HepG2 (cell line): ENCODE data around the gene PPP1R27. TPM values are rescaled to one million over a fixed set of nuclear protein-coding genes. Genes with fewer than 3 reads are reported as not detected.

ENCODE experiments used
- AGO2 ChIP-seq: fragments of 200-400 bp; formaldehyde crosslinking; optimal IDR thresholded peaks from 2 replicates; pipeline ENCODE3; 2017; ENCODE audit warnings: mild to moderate bottlenecking, low read depth, low read length, moderate library complexity
- CREB1 ChIP-seq, 2 experiments: fragments of 450-650 bp in 1 of 2; IDR thresholded peaks; 2 replicates each; pipeline ENCODE4 v1.6.1; 2016 to 2017; ENCODE audit warnings: control low read depth in 1 of 2, mild to moderate bottlenecking in 1 of 2, missing compliant biosample characterization in 1 of 2, missing genetic modification characterization in 1 of 2
- CREB3 ChIP-seq: sonication (generic); formaldehyde crosslinking; IDR thresholded peaks from 2 replicates; pipeline ENCODE4 v1.5.0; 2020; ENCODE audit warnings: missing genetic modification reagents
- E2F5 ChIP-seq: sonication (generic); formaldehyde crosslinking; conservative IDR thresholded peaks from 2 replicates; pipeline ENCODE4 v1.4.0; 2020; ENCODE audit warnings: missing genetic modification reagents
- KDM5A ChIP-seq: fragments of 200-600 bp; sonication (generic); IDR thresholded peaks from 2 replicates; pipeline ENCODE4 v1.7.0; 2018; ENCODE audit warnings: antibody characterized with exemption, mild to moderate bottlenecking, low read length, borderline replicate concordance
- MAX ChIP-seq: IDR thresholded peaks from 2 replicates; pipeline ENCODE4 v1.6.1; 2012; ENCODE audit warnings: inconsistent platforms
- PATZ1 ChIP-seq: sonication (generic); formaldehyde crosslinking; IDR thresholded peaks from 2 replicates; pipeline ENCODE4 v1.4.0; 2020; ENCODE audit warnings: missing genetic modification reagents
- RAD51 ChIP-seq: fragments of 450-650 bp; IDR thresholded peaks from 2 replicates; pipeline ENCODE4 v1.6.1; 2016; ENCODE audit warnings: borderline replicate concordance
- RBM39 ChIP-seq: fragments of 200-400 bp; formaldehyde crosslinking; IDR thresholded peaks from one replicate; pipeline ENCODE4 v1.6.1; 2018; ENCODE audit warnings: antibody characterized with exemption, mild to moderate bottlenecking, low read depth, low read length; ENCODE audit not compliant: poor library complexity, severe bottlenecking
- REXO4 ChIP-seq: sonication (generic); formaldehyde crosslinking; IDR thresholded peaks from 2 replicates; pipeline ENCODE4 v1.8.0; 2022; ENCODE audit warnings: missing genetic modification reagents, mild to moderate bottlenecking, borderline replicate concordance
- SMARCC2 ChIP-seq: fragments of 450-650 bp; IDR thresholded peaks from 2 replicates; pipeline ENCODE4 v1.6.1; 2017; ENCODE audit warnings: antibody characterized with exemption, mild to moderate bottlenecking
- SOX5 ChIP-seq: IDR thresholded peaks from 2 replicates; pipeline ENCODE4 v1.6.1; 2016; ENCODE audit warnings: borderline replicate concordance
- STAT5B ChIP-seq: sonication (generic); formaldehyde crosslinking; IDR thresholded peaks from 2 replicates; pipeline ENCODE4 v1.4.0; 2020; ENCODE audit warnings: missing genetic modification reagents
- TIGD3 ChIP-seq: sonication (generic); formaldehyde crosslinking; IDR thresholded peaks from 2 replicates; pipeline ENCODE4 v1.5.1; 2020; ENCODE audit warnings: mild to moderate bottlenecking, missing genetic modification reagents, borderline replicate concordance
- ZBTB26 ChIP-seq: IDR thresholded peaks from 2 replicates; pipeline ENCODE4 v1.6.1; 2016; ENCODE audit warnings: missing compliant biosample characterization, missing genetic modification reagents, borderline replicate concordance
- ZIK1 ChIP-seq: sonication (generic); formaldehyde crosslinking; IDR thresholded peaks from 2 replicates; pipeline ENCODE4 v1.5.0; 2020; ENCODE audit warnings: mild to moderate bottlenecking, low read depth, missing genetic modification reagents, borderline replicate concordance
- ZNF275 ChIP-seq: sonication (generic); formaldehyde crosslinking; IDR thresholded peaks from 2 replicates; pipeline ENCODE4 v1.8.0; 2022; ENCODE audit warnings: missing genetic modification reagents, mild to moderate bottlenecking, inconsistent platforms, borderline replicate concordance
- ZNF292 ChIP-seq: sonication (generic); formaldehyde crosslinking; IDR thresholded peaks from 2 replicates; pipeline ENCODE4 v1.8.1; 2022; ENCODE audit warnings: mild to moderate bottlenecking, low read depth, missing genetic modification reagents, borderline replicate concordance
- ZNF775 ChIP-seq: sonication (generic); formaldehyde crosslinking; IDR thresholded peaks from 2 replicates; pipeline ENCODE4 v1.4.0; 2020; ENCODE audit warnings: missing genetic modification reagents, mild to moderate bottlenecking, moderate library complexity, borderline replicate concordance
- polyA plus RNA-seq, 8 experiments: library from polyadenylated mRNA; depleted of rRNA in 3 of 8; stranded (reverse) in 7 of 8; unstranded in 1 of 8; fragments of >200 nt; fragmentation: Illumina TruSeq in 4 of 8; extraction: Trizol in 4 of 8; gene quantifications; 2 replicates each; pipeline versions ENCODE4 v1.2.1 to v1.2.3, GENCODE V29; 2011 to 2016; ENCODE audit warnings: low read depth in 4 of 8, missing spikeins in 1 of 8, mixed read lengths in 1 of 8; ENCODE audit not compliant: insufficient read depth in 1 of 8
- total RNA-seq, 5 experiments: library from RNA; depleted of rRNA; stranded (reverse); fragments of >200 nt; fragmentation: Illumina TruSeq; extraction: Trizol; gene quantifications; 2 replicates each; pipeline ENCODE4 v1.2.3, GENCODE V29; 2016; ENCODE audit warnings: low read depth in 1 of 5

Gene PPP1R27
- total and polyA plus RNA-seq, 2 of the 13 experiments (the other 11 are each of a cell fraction or from before 2014, with no cell fraction given), result 0.17 to 1.00 TPM

GRCh38 chr17:81833160-81833920 is 1.5 kb downstream of the PPP1R27 start, which contains the start of gene MCRIP1 (continued):
- TF ChIP-seq TIGD3 (CRISPR knock-in tag), result no peak
- TF ChIP-seq CREB1 (IDR thresholded peaks at IDR 0.05), result peak; percentile 76; the same call in 1 of the 2 replicates
- no peak for TF ChIP-seq CREB1 (CRISPR knock-in tag; IDR thresholded peaks at IDR 0.05)
- TF ChIP-seq RAD51, result peak; percentile 46; the same call in 1 of the 2 replicates
- TF ChIP-seq SOX5, result peak; percentile 32; the same call in 1 of the 2 replicates
- 0 out of 2 replicates have a peak, but pooled peaks have one; percentile 20 for TF ChIP-seq STAT5B (CRISPR knock-in tag)
- peak; percentile 79; the same call in 1 of the 2 replicates for TF ChIP-seq ZIK1
- TF ChIP-seq KDM5A, result no peak; the same call in 1 of the 2 replicates
- peak; percentile 81; the same call in 1 of the 2 replicates for TF ChIP-seq ZNF775
- TF ChIP-seq ZBTB26 (CRISPR knock-in tag), result peak; percentile 75; the same call in 1 of the 2 replicates
- peak; percentile 98 for TF ChIP-seq MAX
- TF ChIP-seq ZNF292 (CRISPR knock-in tag), result no peak
- peak; percentile 98 for TF ChIP-seq CREB3 (CRISPR knock-in tag)
- no peak; the same call in 1 of the 2 replicates for TF ChIP-seq E2F5
- no peak for TF ChIP-seq SMARCC2
- peak; percentile 98 for TF ChIP-seq AGO2
- peak; percentile 94; the same call in 1 of the 2 replicates for TF ChIP-seq REXO4 (CRISPR knock-in tag)
- TF ChIP-seq ZNF275, result peak; percentile 96
- TF ChIP-seq PATZ1 (CRISPR knock-in tag), result peak; percentile 72
- peak; percentile 58 for TF ChIP-seq RBM39
